K562 (cell line): Measurements from ENCODE around the gene MED16. TPM values are rescaled to one million over a fixed set of nuclear protein-coding genes. Genes with fewer than 3 reads are reported as not detected.

Experiments used
- ASH1L ChIP-seq: fragments of 450-650 bp; IDR thresholded peaks from 2 replicates; pipeline ENCODE4 v1.6.1; 2018; ENCODE audit warnings: borderline replicate concordance, mild to moderate bottlenecking, low read depth; ENCODE audit not compliant: partially characterized antibody
- BRF1 ChIP-seq: IDR thresholded peaks from 3 replicates; pipeline ENCODE4 v1.6.1; 2011; ENCODE audit warnings: borderline replicate concordance, mild to moderate bottlenecking; ENCODE audit not compliant: insufficient read length; ENCODE audit errors: extremely low read depth
- CBX1 ChIP-seq: sonication (generic); IDR thresholded peaks from 2 replicates; pipeline ENCODE4 v1.6.1; 2016; ENCODE audit warnings: antibody characterized with exemption, low read depth, mild to moderate bottlenecking
- GATAD2A ChIP-seq: fragments of 450-650 bp; IDR thresholded peaks from 2 replicates; pipeline ENCODE4 v1.6.1; 2017
- JUN ChIP-seq, 2 experiments: sonication (generic) in 1 of 2; formaldehyde crosslinking in 1 of 2; IDR thresholded peaks; 2 replicates each; pipeline versions ENCODE4 v1.6.1 to v1.8.0; 2012 to 2022; ENCODE audit warnings: borderline replicate concordance in 2 of 2, mild to moderate bottlenecking in 2 of 2, improper control_type of control experiment in 1 of 2, low read depth in 1 of 2, low read length in 1 of 2, missing genetic modification reagents in 1 of 2
- POLR2A ChIP-seq: fragments of 450-650 bp; conservative IDR thresholded peaks from 2 replicates; pipeline ENCODE4 v1.6.1; 2016
- POLR2G ChIP-seq: fragments of 200-400 bp; formaldehyde crosslinking; IDR thresholded peaks from 2 replicates; pipeline ENCODE4 v1.6.1; 2017; ENCODE audit warnings: low read depth, mild to moderate bottlenecking, antibody characterized with exemption, low read length, moderate library complexity
- SUPT5H ChIP-seq: fragments of 450-650 bp; IDR thresholded peaks from 2 replicates; pipeline ENCODE4 v1.6.1; 2016
- ZBTB7A ChIP-seq: IDR thresholded peaks from 2 replicates; pipeline ENCODE4 v1.6.1; 2011; ENCODE audit warnings: low read depth, mild to moderate bottlenecking, low read length, moderate library complexity, borderline replicate concordance; ENCODE audit not compliant: control insufficient read depth
- ZFX ChIP-seq: sonication (generic); formaldehyde crosslinking; IDR thresholded peaks from 2 replicates; pipeline ENCODE4 v1.8.0; 2022; ENCODE audit warnings: mild to moderate bottlenecking, missing genetic modification reagents, moderate library complexity
- ZNF79 ChIP-seq: fragments of 250-450 bp; sonication (Bioruptor Pico); IDR thresholded peaks from 2 replicates; pipeline ENCODE4 v1.4.0; 2020; ENCODE audit warnings: low read depth, mild to moderate bottlenecking, moderate library complexity
- polyA plus RNA-seq, 8 experiments: library from polyadenylated mRNA; depleted of rRNA in 4 of 8; stranded (reverse) in 5 of 8; unstranded in 3 of 8; fragments of >200 nt; fragmentation: Nextera tagmentation in 2 of 8; fragmentation: Illumina TruSeq in 1 of 8; extraction: Ambion mirVana in 2 of 8; extraction: Trizol in 1 of 8; gene quantifications; 2 replicates each; pipeline versions ENCODE4 v1.2.1 to v1.2.3, GENCODE V29; 2011 to 2014; ENCODE audit warnings: inconsistent platforms in 1 of 8, missing spikeins in 1 of 8
- total RNA-seq, 7 experiments: library from RNA; depleted of rRNA in 6 of 7; stranded (reverse); fragments of >200 nt in 6 of 7; fragmentation: Illumina TruSeq in 2 of 7; extraction: Trizol in 2 of 7; gene quantifications; 2 replicates each; pipeline versions ENCODE4 v1.2.1 to v1.2.3, GENCODE V29; 2011 to 2021; ENCODE audit warnings: low replicate concordance in 1 of 7
- TF ChIP-seq, protein P1 (sequence below): fragments of 200-800 bp; sonication (Bioruptor generic); IDR thresholded peaks from 2 replicates; pipeline ENCODE4 v1.6.1; 2017; ENCODE audit warnings: missing genetic modification characterization, missing compliant biosample characterization
- TF ChIP-seq, protein P2 (sequence below), 2 experiments: fragments of 450-650 bp; conservative IDR thresholded peaks; 2 replicates each; pipeline ENCODE4 v1.6.1; 2017; ENCODE audit warnings: mild to moderate bottlenecking in 2 of 2, moderate library complexity in 2 of 2
- TF ChIP-seq, protein P3 (sequence below), 2 experiments: fragments of 450-650 bp in 1 of 2; sonication (generic) in 1 of 2; formaldehyde crosslinking in 1 of 2; IDR thresholded peaks in 1 of 2; conservative IDR thresholded peaks in 1 of 2; 2 replicates each; pipeline versions ENCODE4 v1.6.1 to v1.8.1; 2016 to 2023; ENCODE audit warnings: mild to moderate bottlenecking in 2 of 2, moderate library complexity in 2 of 2, inconsistent platforms in 1 of 2, missing genetic modification reagents in 1 of 2
- TF ChIP-seq, protein P4 (sequence below): fragments of 250-450 bp; sonication (Bioruptor Pico); IDR thresholded peaks from 2 replicates; pipeline ENCODE4 v1.6.1; 2021; ENCODE audit warnings: mild to moderate bottlenecking
- TF ChIP-seq, protein P5 (sequence below): sonication (generic); formaldehyde crosslinking; IDR thresholded peaks from 2 replicates; pipeline ENCODE4 v1.8.1; 2023; ENCODE audit warnings: mild to moderate bottlenecking, missing genetic modification reagents
- TF ChIP-seq, protein P6 (sequence below): fragments of 450-650 bp; IDR thresholded peaks from one replicate; pipeline ENCODE4 v1.6.1; 2018; ENCODE audit warnings: mild to moderate bottlenecking, moderate library complexity; ENCODE audit not compliant: partially characterized antibody

The MED16 gene
- total and polyA plus RNA-seq, 9 of the 15 experiments (the other 6 are each of a cell fraction or from before 2014, with no cell fraction given): 0.89 to 59.9 (median 8.6) TPM

DNA sequence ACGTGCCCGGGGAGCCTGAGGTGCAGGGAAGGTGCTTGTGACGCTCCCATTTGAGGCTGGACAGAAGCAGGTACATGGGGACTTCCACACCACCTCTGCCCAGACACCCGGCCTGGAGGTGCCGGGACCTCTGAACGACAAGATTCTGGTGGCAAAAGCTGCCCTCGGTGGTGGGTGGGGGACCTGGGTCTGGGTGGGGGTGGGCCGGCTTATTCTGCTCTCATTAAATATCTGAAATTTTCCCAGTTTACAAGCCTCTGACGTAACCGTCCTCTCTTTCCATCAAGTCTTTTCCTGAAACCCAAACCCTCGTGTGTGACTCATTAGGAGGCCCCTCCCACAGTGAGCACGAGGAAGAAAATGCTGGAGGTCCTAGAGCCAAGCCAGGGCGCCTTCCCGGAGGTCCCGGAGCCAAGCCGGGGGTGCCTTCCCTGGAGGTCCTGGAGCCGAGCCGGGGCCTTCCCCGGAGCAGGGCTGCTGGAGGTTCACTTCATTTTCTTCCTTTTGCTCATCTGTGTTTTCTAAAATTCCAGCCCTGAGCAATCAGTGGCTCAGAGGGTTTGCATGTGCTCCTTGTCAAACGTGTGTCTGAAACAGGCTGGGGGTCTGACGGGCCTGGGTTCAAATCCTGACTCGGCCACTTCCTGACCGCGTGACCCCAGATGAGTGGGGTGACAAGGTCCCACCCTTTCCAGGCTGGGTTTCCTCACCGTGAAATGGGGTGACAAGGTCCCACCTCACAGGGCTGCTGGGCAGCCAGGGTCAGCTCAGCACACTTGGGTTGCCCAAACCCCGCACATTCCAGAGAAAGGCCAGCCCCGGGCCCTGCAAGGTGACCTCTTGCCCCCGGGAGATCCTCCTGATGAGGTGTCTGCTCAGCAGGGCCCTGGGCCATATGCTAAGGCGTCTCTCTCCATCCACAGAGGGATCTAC lies 23.5 kb downstream of the MED16 start (continued):
- TF ChIP-seq BRF1 (no peak), ZBTB7A (peak; percentile 27; the same call in 1 of the 2 replicates), SUPT5H (0 out of 2 replicates have a peak, but pooled peaks have one; percentile 27), POLR2G (peak; percentile 49; the same call in 1 of the 2 replicates), JUN (IDR thresholded peaks at IDR 0.05; ENCODE audit: borderline replicate concordance, low read depth, low read length) (0 out of 2 replicates have a peak, but pooled peaks have one; percentile 41), JUN (CRISPR knock-in tag; IDR thresholded peaks at IDR 0.05; ENCODE audit: borderline replicate concordance) (no peak), ZFX (peak; percentile 11; the same call in 1 of the 2 replicates), ZNF79 (CRISPR knock-in tag) (no peak), POLR2A (peak; percentile 68; the same call in 1 of the 2 replicates), CBX1 (0 out of 2 replicates have a peak, but pooled peaks have one; percentile 15), ASH1L (no peak), GATAD2A (no peak)
- TF ChIP-seq, protein P1, sequence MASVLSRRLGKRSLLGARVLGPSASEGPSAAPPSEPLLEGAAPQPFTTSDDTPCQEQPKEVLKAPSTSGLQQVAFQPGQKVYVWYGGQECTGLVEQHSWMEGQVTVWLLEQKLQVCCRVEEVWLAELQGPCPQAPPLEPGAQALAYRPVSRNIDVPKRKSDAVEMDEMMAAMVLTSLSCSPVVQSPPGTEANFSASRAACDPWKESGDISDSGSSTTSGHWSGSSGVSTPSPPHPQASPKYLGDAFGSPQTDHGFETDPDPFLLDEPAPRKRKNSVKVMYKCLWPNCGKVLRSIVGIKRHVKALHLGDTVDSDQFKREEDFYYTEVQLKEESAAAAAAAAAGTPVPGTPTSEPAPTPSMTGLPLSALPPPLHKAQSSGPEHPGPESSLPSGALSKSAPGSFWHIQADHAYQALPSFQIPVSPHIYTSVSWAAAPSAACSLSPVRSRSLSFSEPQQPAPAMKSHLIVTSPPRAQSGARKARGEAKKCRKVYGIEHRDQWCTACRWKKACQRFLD (CRISPR knock-in tag): no peak
- TF ChIP-seq, protein P2, sequence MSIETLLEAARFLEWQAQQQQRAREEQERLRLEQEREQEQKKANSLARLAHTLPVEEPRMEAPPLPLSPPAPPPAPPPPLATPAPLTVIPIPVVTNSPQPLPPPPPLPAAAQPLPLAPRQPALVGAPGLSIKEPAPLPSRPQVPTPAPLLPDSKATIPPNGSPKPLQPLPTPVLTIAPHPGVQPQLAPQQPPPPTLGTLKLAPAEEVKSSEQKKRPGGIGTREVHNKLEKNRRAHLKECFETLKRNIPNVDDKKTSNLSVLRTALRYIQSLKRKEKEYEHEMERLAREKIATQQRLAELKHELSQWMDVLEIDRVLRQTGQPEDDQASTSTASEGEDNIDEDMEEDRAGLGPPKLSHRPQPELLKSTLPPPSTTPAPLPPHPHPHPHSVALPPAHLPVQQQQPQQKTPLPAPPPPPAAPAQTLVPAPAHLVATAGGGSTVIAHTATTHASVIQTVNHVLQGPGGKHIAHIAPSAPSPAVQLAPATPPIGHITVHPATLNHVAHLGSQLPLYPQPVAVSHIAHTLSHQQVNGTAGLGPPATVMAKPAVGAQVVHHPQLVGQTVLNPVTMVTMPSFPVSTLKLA (conservative IDR thresholded peaks at IDR 0.05): peak in 1 of 2 experiments; percentile 49; a peak in 1 of 4 replicates
- TF ChIP-seq, protein P3, sequence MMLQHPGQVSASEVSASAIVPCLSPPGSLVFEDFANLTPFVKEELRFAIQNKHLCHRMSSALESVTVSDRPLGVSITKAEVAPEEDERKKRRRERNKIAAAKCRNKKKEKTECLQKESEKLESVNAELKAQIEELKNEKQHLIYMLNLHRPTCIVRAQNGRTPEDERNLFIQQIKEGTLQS (IDR thresholded peaks at IDR 0.05): peak; percentile 53
- TF ChIP-seq, protein P3 (CRISPR knock-in tag; conservative IDR thresholded peaks at IDR 0.05): no peak
- TF ChIP-seq, protein P4, sequence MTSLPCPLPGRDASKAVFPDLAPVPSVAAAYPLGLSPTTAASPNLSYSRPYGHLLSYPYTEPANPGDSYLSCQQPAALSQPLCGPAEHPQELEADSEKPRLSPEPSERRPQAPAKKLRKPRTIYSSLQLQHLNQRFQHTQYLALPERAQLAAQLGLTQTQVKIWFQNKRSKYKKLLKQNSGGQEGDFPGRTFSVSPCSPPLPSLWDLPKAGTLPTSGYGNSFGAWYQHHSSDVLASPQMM (CRISPR knock-in tag): no peak
- TF ChIP-seq, protein P5, sequence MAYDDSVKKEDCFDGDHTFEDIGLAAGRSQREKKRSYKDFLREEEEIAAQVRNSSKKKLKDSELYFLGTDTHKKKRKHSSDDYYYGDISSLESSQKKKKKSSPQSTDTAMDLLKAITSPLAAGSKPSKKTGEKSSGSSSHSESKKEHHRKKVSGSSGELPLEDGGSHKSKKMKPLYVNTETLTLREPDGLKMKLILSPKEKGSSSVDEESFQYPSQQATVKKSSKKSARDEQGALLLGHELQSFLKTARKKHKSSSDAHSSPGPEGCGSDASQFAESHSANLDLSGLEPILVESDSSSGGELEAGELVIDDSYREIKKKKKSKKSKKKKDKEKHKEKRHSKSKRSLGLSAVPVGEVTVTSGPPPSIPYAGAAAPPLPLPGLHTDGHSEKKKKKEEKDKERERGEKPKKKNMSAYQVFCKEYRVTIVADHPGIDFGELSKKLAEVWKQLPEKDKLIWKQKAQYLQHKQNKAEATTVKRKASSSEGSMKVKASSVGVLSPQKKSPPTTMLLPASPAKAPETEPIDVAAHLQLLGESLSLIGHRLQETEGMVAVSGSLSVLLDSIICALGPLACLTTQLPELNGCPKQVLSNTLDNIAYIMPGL: no peak
- TF ChIP-seq, protein P6, sequence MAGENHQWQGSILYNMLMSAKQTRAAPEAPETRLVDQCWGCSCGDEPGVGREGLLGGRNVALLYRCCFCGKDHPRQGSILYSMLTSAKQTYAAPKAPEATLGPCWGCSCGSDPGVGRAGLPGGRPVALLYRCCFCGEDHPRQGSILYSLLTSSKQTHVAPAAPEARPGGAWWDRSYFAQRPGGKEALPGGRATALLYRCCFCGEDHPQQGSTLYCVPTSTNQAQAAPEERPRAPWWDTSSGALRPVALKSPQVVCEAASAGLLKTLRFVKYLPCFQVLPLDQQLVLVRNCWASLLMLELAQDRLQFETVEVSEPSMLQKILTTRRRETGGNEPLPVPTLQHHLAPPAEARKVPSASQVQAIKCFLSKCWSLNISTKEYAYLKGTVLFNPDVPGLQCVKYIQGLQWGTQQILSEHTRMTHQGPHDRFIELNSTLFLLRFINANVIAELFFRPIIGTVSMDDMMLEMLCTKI: no peak
